HCT116 (cell line): ENCODE measurements around the gene TXNDC15.

Experiments
- EGR1 ChIP-seq: IDR thresholded peaks from 2 replicates; pipeline ENCODE4 v1.6.1; 2012; ENCODE audit warnings: low read depth
- EZH2 ChIP-seq: fragments of 200-600 bp; sonication (generic); IDR thresholded peaks from 2 replicates; pipeline ENCODE4 v1.6.1; 2017; ENCODE audit warnings: antibody characterized with exemption, mixed run types
- FOSL1 ChIP-seq: IDR thresholded peaks from 2 replicates; pipeline ENCODE4 v1.6.1; 2012; ENCODE audit warnings: low read depth
- JUND ChIP-seq: IDR thresholded peaks from 2 replicates; pipeline ENCODE4 v1.6.1; 2012
- POLR2A ChIP-seq: IDR thresholded peaks from 2 replicates; pipeline ENCODE4 v1.7.0; 2011; ENCODE audit warnings: borderline replicate concordance; ENCODE audit not compliant: insufficient read depth, insufficient read length; ENCODE audit errors: extremely low read depth
- POLR2AphosphoS5 ChIP-seq: IDR thresholded peaks from 2 replicates; pipeline ENCODE4 v1.6.1; 2011; ENCODE audit warnings: mild to moderate bottlenecking, low read depth, low read length, moderate library complexity
- SIN3A ChIP-seq: IDR thresholded peaks from 2 replicates; pipeline ENCODE4 v1.6.1; 2012; ENCODE audit warnings: low read depth
- ZFX ChIP-seq: fragments of 450-650 bp; IDR thresholded peaks from 2 replicates; pipeline ENCODE4 v1.6.1; 2017
- TF ChIP-seq, protein P1 (sequence below), 3 experiments: fragments of 200-600 bp in 1 of 3; sonication (generic) in 1 of 3; IDR thresholded peaks in 2 of 3; conservative IDR thresholded peaks in 1 of 3; 2 replicates each; pipeline ENCODE4 v1.5.1; 2012 to 2017; ENCODE audit warnings: low read depth in 2 of 3, low read length in 2 of 3, antibody characterized with exemption in 1 of 3, borderline replicate concordance in 1 of 3, control low read depth in 1 of 3, mild to moderate bottlenecking in 1 of 3, mixed read lengths in 1 of 3, mixed run types in 1 of 3, moderate library complexity in 1 of 3; ENCODE audit not compliant: insufficient read depth in 1 of 3
- TF ChIP-seq, protein P2 (sequence below): IDR thresholded peaks from 2 replicates; pipeline ENCODE4 v1.6.1; 2012

DNA sequence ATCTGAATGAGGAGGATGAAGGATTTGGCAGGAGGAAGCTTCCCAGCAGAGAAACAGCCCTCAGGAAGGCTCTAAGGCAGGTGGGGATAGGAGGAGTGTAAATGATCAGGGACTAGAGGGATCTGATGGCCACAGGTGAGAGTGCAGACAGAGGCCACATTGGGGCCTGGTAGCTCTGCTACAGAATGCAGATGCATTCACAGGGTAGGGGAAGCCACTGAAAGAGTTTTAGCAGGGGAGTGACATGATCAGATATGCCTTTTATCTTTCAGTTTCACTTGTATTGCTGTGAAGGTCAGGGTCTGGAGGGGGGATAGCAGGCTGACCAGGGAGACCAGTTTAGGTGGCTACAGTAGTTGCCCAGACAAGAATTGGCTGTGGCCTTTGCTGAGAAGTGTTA lies 3.0 kb downstream of the TXNDC15 start:
- TF ChIP-seq EZH2 (no peak), SIN3A (no peak), POLR2AphosphoS5 (no peak), ZFX (no peak), POLR2A (no peak), FOSL1 (no peak), EGR1 (no peak), JUND (no peak)
- TF ChIP-seq, protein P1, sequence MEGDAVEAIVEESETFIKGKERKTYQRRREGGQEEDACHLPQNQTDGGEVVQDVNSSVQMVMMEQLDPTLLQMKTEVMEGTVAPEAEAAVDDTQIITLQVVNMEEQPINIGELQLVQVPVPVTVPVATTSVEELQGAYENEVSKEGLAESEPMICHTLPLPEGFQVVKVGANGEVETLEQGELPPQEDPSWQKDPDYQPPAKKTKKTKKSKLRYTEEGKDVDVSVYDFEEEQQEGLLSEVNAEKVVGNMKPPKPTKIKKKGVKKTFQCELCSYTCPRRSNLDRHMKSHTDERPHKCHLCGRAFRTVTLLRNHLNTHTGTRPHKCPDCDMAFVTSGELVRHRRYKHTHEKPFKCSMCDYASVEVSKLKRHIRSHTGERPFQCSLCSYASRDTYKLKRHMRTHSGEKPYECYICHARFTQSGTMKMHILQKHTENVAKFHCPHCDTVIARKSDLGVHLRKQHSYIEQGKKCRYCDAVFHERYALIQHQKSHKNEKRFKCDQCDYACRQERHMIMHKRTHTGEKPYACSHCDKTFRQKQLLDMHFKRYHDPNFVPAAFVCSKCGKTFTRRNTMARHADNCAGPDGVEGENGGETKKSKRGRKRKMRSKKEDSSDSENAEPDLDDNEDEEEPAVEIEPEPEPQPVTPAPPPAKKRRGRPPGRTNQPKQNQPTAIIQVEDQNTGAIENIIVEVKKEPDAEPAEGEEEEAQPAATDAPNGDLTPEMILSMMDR (IDR thresholded peaks at IDR 0.05 in 2 of 3, conservative IDR thresholded peaks at IDR 0.05 in 1 of 3; ENCODE audit: borderline replicate concordance in 1 of 3, insufficient read depth in 1 of 3, low read depth in 2 of 3, low read length in 2 of 3): no peak
- TF ChIP-seq, protein P2, sequence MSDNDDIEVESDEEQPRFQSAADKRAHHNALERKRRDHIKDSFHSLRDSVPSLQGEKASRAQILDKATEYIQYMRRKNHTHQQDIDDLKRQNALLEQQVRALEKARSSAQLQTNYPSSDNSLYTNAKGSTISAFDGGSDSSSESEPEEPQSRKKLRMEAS: no peak
